AG10803 (cell line): Measurements from ENCODE around the gene C4orf33.

ENCODE experiments used
- DNase-seq: peaks from one replicate; pipeline ENCODE4 v3.0.0; 2010; ENCODE audit warnings: low read depth
- H3K4me3 ChIP-seq: 2 replicates; pipeline ENCODE4 v1.5.1; 2011; ENCODE audit warnings: mild to moderate bottlenecking, low read length, control low read depth
- CTCF ChIP-seq: conservative IDR thresholded peaks from 2 replicates; pipeline ENCODE4 v1.5.1; 2011; ENCODE audit warnings: mild to moderate bottlenecking, low read length, control low read depth, inconsistent platforms

The C4orf33 gene

GRCh38 chr4:129163427-129163826 lies 67.5 kb downstream of the C4orf33 start:
- no peak for TF ChIP-seq CTCF
- DNase-seq, result no peak
- H3K4me3 ChIP-seq, result no peak overlapping the region

- no peak overlapping the region for H3K4me3 ChIP-seq
- DNase-seq, result no peak
- TF ChIP-seq CTCF, result no peak
Observed at GRCh38 chr4:129164243-129164642, 68.3 kb downstream of the C4orf33 start.
